ENCODE results near the gene NDEL1. TPM values are rescaled to one million over a fixed set of nuclear protein-coding genes. Genes with fewer than 3 reads are reported as not detected.

Gene NDEL1
- total RNA-seq, 1 donor from 2014 or later = 66.5 TPM

- Histone ChIP-seq H3K27ac (no peak overlapping the region), H3K27me3 (no peaks in the 10 kb centered on the region), H3K9me3 (no peaks in the 10 kb centered on the region), H3K4me1 (no peaks in the 10 kb centered on the region), H3K36me3 (peaks cover 0 to 31% of the 10 kb centered on the region in 2 donors), H3K4me3 (no peak overlapping the region)
- intact Hi-C loops (cut with DNase I) = no loop called here
- no peak for DNase-seq (ENCODE audit: extremely low spot score in 2 of 2)
- no peak for TF ChIP-seq POLR2A (IDR thresholded peaks at IDR 0.05)
- no peak for TF ChIP-seq CTCF (IDR thresholded peaks at IDR 0.05)
These were observed 69.0 kb downstream of the NDEL1 start for GRCh38 chr17:8504460-8505207.

GRCh38 chr17:8506145-8506544, 70.5 kb downstream of the NDEL1 start:
- no peak overlapping the region for H3K27ac ChIP-seq

GRCh38 chr17:8514801-8515200, 79.1 kb downstream of the NDEL1 start:
- H3K4me1 ChIP-seq = no peaks in the 10 kb centered on the region
- TF ChIP-seq CTCF (IDR thresholded peaks at IDR 0.05) (no peak), POLR2A (IDR thresholded peaks at IDR 0.05) (no peak), POLR2AphosphoS5 (IDR thresholded peaks at IDR 0.05; ENCODE audit: insufficient read depth in 1 of 2, low read depth in 1 of 2) (no peak)
- H3K36me3 ChIP-seq = peaks cover 0 to 20% of the 10 kb centered on the region in 2 donors
- H3K9me3 ChIP-seq = no peaks in the 10 kb centered on the region
- no peak overlapping the region for H3K27ac ChIP-seq
- intact Hi-C loops (cut with DNase I) = no loop called here
- no peak for DNase-seq (ENCODE audit: extremely low spot score in 2 of 2)
- H3K27me3 ChIP-seq = no peaks in the 10 kb centered on the region
- H3K4me3 ChIP-seq = no peak overlapping the region

More at GRCh38 chr17:8506145-8506544, 70.5 kb downstream of the NDEL1 start:
- DNase-seq (ENCODE audit: extremely low spot score in 2 of 2) = no peak
- H3K27me3 ChIP-seq = no peaks in the 10 kb centered on the region
- H3K9me3 ChIP-seq = no peaks in the 10 kb centered on the region
- TF ChIP-seq POLR2AphosphoS5 (IDR thresholded peaks at IDR 0.05; ENCODE audit: insufficient read depth in 1 of 2, low read depth in 1 of 2) (no peak), POLR2A (IDR thresholded peaks at IDR 0.05) (no peak), CTCF (IDR thresholded peaks at IDR 0.05) (no peak)
- peaks cover 0 to 19% of the 10 kb centered on the region in 2 donors for H3K36me3 ChIP-seq
- intact Hi-C loops (cut with DNase I) = no loop called here
- no peak overlapping the region for H3K4me3 ChIP-seq
- no peaks in the 10 kb centered on the region for H3K4me1 ChIP-seq

Small RNA genes lying within 50 kb of the gene (small RNA-seq; reads per million reads assigned to genes)
- gene RNU7-43P = not detected

Other genes with a start within 250 kb of the NDEL1 start
- 9.6 TPM for gene BORCS6, start 245.7 kb upstream of the NDEL1 start, total RNA-seq
- not detected for gene AURKB, start 225.3 kb upstream of the NDEL1 start, total RNA-seq
- 33.9 TPM for gene CTC1, start 187.8 kb upstream of the NDEL1 start, total RNA-seq
- 36.3 TPM for gene PFAS, start 186.6 kb upstream of the NDEL1 start, total RNA-seq
- gene RANGRF, start 147.2 kb upstream of the NDEL1 start, total RNA-seq = 19.4 TPM
- 8.3 TPM for gene SLC25A35, start 140.5 kb upstream of the NDEL1 start, total RNA-seq
- gene ARHGEF15, start 125.6 kb upstream of the NDEL1 start, total RNA-seq = 17.2 TPM
- gene ODF4, start 96.0 kb upstream of the NDEL1 start, total RNA-seq = not detected
- gene RPL26, start 52.7 kb upstream of the NDEL1 start, total RNA-seq = 3,493 TPM
- 2.5 TPM for gene RNF222, start 38.1 kb upstream of the NDEL1 start, total RNA-seq
- 34.9 TPM for gene MYH10, start 194.8 kb downstream of the NDEL1 start, total RNA-seq